ENCODE data around the gene ISG15. TPM values are rescaled to one million over a fixed set of nuclear protein-coding genes. Genes with fewer than 3 reads are reported as not detected.
"Not testable (repeated sequence)": the region's sequence is repeated elsewhere in the genome, so short reads cannot be mapped to it uniquely, and the experiment has no call there.

The ISG15 gene
- total RNA-seq, 1 donor from 2014 or later: 97.7 TPM

GRCh38 chr1:1054971-1055370, 41.7 kb downstream of the ISG15 start:
- H3K27me3 ChIP-seq (ENCODE audit: control insufficient read depth, insufficient read depth, low read length): no peaks in the 10 kb centered on the region
- peaks cover 3% of the 10 kb centered on the region for H3K36me3 ChIP-seq (ENCODE audit: control insufficient read depth, insufficient read depth, low read length)
- H3K4me3 ChIP-seq (ENCODE audit: low read depth, low read length): no peak overlapping the region
- DNase-seq (ENCODE audit: low read depth): no peak
- no peak for TF ChIP-seq CTCF (IDR thresholded peaks at IDR 0.05; ENCODE audit: insufficient read depth, low read length, poor library complexity, severe bottlenecking)

- Histone ChIP-seq H3K36me3 (ENCODE audit: control insufficient read depth, insufficient read depth, low read length) (peaks cover 3% of the 10 kb centered on the region), H3K27me3 (ENCODE audit: control insufficient read depth, insufficient read depth, low read length) (peaks cover 2% of the 10 kb centered on the region), H3K4me3 (ENCODE audit: low read depth, low read length) (no peak overlapping the region)
- DNase-seq (ENCODE audit: low read depth): no peak
- no peak for TF ChIP-seq CTCF (IDR thresholded peaks at IDR 0.05; ENCODE audit: insufficient read depth, low read length, poor library complexity, severe bottlenecking)
Observed at GRCh38 chr1:1055841-1056736, 42.8 kb downstream of the ISG15 start.

GRCh38 chr1:1057769-1058087, 44.4 kb downstream of the ISG15 start:
- H3K4me3 ChIP-seq (ENCODE audit: low read depth, low read length); DNase-seq (ENCODE audit: low read depth); H3K36me3 ChIP-seq (ENCODE audit: control insufficient read depth, insufficient read depth, low read length); H3K27me3 ChIP-seq (ENCODE audit: control insufficient read depth, insufficient read depth, low read length): not testable (repeated sequence)

- Histone ChIP-seq H3K4me3 (ENCODE audit: low read depth, low read length) (no peak overlapping the region), H3K36me3 (ENCODE audit: control insufficient read depth, insufficient read depth, low read length) (peaks cover 3% of the 10 kb centered on the region), H3K27me3 (ENCODE audit: control insufficient read depth, insufficient read depth, low read length) (peaks cover 2% of the 10 kb centered on the region)
- DNase-seq (ENCODE audit: low read depth): no peak
- no peak for TF ChIP-seq CTCF (IDR thresholded peaks at IDR 0.05; ENCODE audit: insufficient read depth, low read length, poor library complexity, severe bottlenecking)
Observed at GRCh38 chr1:1058088-1058905, 45.0 kb downstream of the ISG15 start.

- Histone ChIP-seq H3K36me3 (ENCODE audit: control insufficient read depth, insufficient read depth, low read length) (peaks cover 3% of the 10 kb centered on the region), H3K27me3 (ENCODE audit: control insufficient read depth, insufficient read depth, low read length) (peaks cover 2% of the 10 kb centered on the region), H3K4me3 (ENCODE audit: low read depth, low read length) (peak overlapping the region; percentile 63)
- no peak for DNase-seq (ENCODE audit: low read depth)
- TF ChIP-seq CTCF (IDR thresholded peaks at IDR 0.05; ENCODE audit: insufficient read depth, low read length, poor library complexity, severe bottlenecking): peak; percentile 2
Observed at GRCh38 chr1:1058921-1059493, 45.7 kb downstream of the ISG15 start.
